HG03196 (cell line): ENCODE results near the gene APOBEC3C.
"Not testable (repeated sequence)": the region's sequence is repeated elsewhere in the genome, so short reads cannot be mapped to it uniquely, and the experiment has no call there.

Experiments
- ATAC-seq: cut with Tn5 transposase; IDR thresholded peaks from one replicate; pipeline ENCODE4 v1.9.1; 2021; ENCODE audit not compliant: unreplicated experiment

Gene APOBEC3C

DNA sequence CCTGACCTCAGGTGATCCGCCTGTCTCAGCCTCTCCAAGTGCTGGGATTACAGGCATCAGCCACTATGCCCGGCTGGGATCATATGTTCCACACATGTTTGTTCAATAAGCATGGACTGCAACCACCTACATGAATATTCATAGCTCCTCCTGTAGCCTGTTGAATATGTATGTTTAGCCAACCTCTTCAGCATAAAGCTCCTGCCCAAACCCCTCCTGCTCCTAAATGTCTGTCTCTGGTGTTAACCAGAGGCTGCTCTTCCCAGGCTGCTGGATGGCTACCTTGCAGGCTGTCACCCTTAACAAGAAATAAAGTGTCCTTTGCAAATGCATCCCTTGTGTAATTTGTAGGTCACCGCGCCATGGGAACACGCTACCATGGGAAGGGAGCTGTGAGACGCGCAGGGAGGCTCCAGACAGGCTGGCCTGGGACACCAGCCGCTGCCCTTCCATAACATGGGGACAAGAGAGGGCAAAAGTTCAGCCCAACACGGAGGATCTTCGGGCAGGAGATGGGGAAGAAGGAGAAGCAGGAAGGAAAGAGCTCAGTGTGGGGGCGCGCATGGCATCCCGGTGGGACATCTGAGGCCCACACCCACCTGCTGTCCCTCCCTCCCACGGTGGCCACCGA is 6.1 kb downstream of the APOBEC3C start:
- not testable (repeated sequence) for ATAC-seq

- no peak for ATAC-seq
Measured at GRCh38 chr22:39021552-39022250, 7.6 kb downstream of the APOBEC3C start.

GRCh38 chr22:39024519-39025308 is 10.7 kb downstream of the APOBEC3C start:
- no peak for ATAC-seq

GRCh38 chr22:39026509-39027150 is 12.6 kb downstream of the APOBEC3C start:
- ATAC-seq = no peak

DNA sequence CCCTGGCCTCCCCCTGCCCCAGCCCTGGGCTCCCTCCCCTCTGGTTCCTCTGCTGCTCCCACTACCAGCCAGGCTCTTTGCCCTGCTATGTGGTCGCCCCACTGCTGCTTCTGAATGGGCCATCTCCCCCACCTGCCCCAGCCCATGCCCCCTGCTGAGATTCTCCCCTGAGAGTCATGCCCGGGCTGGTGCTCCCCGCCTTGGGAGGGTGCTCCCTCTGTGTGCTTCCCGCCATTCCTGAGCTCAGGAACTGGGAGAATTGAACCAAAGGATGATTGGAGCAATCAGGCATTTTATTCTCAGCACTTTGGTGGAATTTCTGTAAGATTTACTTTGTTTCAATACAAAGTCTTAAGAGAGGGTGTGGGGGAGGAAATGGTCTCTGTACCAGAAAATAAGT is 13.7 kb downstream of the APOBEC3C start:
- no peak for ATAC-seq

DNA sequence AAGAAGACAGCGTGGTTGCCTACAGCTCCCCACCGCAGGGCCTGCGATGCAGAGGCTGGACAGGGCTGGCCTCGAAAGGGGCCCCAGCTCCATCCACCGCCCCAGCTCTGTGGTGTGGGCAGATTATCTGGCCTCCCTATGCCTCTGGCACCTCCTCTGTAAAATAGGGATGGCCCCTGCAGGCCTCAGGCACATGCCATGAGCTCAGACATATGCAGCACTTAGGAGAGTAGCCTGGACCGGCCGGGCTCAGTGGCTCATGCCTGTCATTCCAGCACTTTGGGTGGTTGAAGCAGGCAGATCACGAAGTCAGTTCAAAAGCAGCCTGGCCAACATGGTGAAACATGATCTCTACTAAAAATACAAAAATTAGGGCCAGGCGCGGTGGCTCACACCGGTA is 14.2 kb downstream of the APOBEC3C start:
- ATAC-seq = no peak

DNA sequence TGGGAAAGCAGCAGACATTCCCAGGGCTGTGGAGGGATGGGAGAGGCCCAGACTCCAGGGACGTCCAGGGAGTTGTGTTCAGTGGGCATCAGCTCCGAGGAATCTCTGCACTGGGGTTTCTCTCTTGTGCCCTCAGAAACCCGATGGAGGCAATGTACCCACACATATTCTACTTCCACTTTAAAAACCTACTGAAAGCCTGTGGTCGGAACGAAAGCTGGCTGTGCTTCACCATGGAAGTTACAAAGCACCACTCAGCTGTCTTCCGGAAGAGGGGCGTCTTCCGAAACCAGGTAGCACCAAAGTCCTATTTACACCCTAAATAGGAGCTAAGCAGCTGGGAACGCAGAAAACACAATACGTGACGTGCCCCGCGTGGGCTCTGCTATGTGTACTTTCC is 15.2 kb downstream of the APOBEC3C start:
- ATAC-seq = no peak

DNA sequence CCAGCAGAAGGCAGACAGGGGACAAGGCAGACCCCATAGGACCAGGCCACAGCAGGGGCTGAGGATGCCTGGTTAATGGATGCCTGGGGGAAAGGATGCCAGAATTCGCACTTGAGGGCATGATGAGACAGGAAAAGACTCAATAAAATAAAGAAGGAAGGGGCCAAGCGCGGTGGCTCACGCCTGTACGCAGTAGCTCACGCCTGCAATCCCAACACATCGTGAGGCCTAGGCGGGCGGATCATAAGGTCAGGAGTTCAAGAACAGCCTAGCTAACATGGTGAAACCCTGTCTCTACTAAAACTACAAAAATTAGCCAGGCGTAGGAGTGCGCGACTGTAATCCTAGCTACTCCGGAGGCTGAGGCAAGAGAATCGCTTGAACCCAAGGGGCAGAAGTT is 16.6 kb downstream of the APOBEC3C start:
- ATAC-seq = no peak

- not testable (repeated sequence) for ATAC-seq
Measured at GRCh38 chr22:39031434-39032295, 17.6 kb downstream of the APOBEC3C start.

DNA sequence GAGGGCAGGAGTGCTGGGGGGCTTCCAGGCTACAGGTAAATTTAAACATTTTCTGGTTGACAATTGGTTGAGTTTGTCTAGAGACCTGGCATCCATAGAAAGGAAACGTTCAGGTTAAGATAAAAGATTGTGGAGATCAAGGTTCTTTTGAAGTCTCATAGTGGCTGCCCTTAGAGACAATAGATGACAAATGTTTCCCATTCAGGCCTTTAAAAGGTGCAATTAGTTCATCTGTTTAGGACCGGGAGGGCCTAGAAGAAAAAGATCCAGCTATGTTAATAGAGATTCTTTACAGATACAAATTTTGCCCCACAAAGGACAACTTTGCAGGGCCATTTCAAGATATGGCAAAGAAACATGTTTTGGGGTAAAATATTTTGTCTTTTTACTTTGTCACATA is 23.0 kb downstream of the APOBEC3C start:
- not testable (repeated sequence) for ATAC-seq

- ATAC-seq = no peak
Measured at GRCh38 chr22:39039306-39040126, 25.5 kb downstream of the APOBEC3C start.

- ATAC-seq = not testable (repeated sequence)
Measured at GRCh38 chr22:39040155-39040537, 26.1 kb downstream of the APOBEC3C start.

GRCh38 chr22:39040538-39041296 is 26.7 kb downstream of the APOBEC3C start, which contains the start of gene APOBEC3F:
APOBEC3F (plus strand) TSS chr22:39040864; CDS start chr22:39040961, 97 bp downstream.
- peak; percentile 64 for ATAC-seq

- ATAC-seq = no peak
Measured at GRCh38 chr22:39041908-39042307, 27.9 kb downstream of the APOBEC3C start.

DNA sequence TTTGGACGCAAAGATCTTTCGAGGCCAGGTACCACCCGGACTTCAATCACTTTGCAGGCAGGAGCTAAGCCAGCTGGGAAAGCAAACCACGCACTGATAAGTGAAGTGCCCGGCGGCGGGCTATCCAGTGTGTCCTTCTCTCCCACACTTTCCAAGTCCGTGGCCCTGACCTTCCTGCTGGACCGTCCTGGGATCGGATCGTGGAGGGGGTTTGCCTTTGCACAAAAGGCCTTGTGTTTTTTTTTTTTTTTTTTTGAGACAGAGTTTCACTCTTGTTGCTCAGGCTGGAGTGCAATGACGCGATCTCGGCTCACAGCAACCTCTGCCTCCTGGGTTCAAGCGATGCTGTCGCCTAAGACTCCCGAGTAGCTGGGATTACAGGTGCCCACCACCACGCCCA is 29.0 kb downstream of the APOBEC3C start:
- not testable (repeated sequence) for ATAC-seq

DNA sequence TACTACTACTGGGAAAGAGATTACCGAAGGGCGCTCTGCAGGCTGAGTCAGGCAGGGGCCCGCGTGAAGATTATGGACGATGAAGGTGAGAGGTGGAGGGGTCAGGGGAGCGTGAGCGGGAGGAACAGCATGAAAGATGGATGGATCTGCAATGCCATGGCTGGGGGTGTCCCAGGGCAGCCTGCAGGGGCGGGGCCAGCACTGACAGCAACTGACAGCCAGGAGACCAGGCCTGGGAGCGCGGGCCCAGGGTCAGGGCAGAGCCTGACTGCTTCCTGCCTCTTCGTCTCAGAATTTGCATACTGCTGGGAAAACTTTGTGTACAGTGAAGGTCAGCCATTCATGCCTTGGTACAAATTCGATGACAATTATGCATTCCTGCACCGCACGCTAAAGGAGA is 31.1 kb downstream of the APOBEC3C start:
- not testable (repeated sequence) for ATAC-seq

GRCh38 chr22:39049486-39049885 is 35.4 kb downstream of the APOBEC3C start:
- not testable (repeated sequence) for ATAC-seq

DNA sequence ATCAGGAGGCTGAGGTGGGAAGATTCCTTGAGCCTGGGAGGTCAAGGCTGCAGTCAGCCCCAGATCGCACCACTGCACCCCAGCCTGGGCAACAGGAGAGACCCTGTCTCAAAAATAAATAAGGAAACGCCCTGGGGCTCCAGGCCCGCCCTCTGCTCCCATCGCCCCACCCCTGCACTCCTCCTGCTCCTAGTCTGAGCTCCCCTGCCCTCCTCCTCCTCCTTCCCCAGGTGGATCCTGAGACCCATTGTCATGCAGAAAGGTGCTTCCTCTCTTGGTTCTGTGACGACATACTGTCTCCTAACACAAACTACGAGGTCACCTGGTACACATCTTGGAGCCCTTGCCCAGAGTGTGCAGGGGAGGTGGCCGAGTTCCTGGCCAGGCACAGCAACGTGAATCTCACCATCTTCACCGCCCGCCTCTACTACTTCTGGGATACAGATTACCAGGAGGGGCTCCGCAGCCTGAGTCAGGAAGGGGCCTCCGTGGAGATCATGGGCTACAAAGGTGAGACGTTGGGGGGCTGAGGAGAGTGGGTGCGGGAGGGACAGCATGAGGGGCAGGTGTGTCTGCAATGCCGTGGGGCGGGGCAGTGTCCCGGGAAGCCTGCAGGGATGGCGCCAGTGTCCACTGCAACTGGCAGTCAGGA is 37.9 kb downstream of the APOBEC3C start:
- not testable (repeated sequence) for ATAC-seq
